RPMI8226 (cell line): ENCODE data around the gene RUNX3.
A peak's percentile ranks its signal among the peaks of the same experiment; 100 is the strongest.

Experiments
- DNase-seq: peaks from one replicate; pipeline ENCODE4 v3.0.0-alpha.2; 2015

RUNX3 gene

DNA sequence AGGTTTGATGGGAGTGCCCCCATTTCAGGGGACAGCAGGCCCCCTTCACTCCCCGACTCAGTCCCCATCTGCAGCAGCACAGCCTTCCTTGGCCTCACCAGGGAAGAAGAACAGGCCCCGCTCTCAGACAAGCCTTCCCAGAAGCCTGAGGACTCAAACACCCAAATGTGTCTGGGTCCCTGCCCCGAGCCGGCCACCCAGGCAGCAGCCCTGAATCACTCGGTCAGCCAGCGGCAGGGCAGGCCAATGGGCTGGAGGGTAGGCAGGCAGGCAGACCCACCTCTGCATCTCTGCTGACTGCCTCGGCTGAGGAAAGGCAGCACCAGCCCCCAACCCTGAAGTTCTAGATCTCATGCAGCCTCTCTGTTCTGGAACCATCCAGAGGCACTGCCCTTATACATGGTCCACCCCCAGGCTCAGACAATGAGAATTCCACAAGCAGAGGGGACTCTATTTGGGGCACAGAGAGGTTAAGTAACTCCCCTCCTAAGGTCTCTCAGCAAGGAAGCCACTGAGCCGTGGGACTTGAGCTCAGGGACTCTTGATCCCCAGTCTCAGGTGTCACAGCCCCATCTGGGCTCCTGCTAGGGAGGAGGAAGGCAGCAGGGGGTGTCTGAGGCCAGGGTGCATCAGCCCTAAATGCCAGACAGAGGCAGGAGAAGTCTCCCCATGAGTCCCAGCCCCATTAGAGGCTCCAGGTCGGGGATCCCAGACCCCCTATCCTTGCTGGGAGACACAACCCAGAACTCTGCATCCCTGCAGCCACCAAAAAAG is 33.2 kb upstream of the RUNX3 start:
- no peak for DNase-seq

DNA sequence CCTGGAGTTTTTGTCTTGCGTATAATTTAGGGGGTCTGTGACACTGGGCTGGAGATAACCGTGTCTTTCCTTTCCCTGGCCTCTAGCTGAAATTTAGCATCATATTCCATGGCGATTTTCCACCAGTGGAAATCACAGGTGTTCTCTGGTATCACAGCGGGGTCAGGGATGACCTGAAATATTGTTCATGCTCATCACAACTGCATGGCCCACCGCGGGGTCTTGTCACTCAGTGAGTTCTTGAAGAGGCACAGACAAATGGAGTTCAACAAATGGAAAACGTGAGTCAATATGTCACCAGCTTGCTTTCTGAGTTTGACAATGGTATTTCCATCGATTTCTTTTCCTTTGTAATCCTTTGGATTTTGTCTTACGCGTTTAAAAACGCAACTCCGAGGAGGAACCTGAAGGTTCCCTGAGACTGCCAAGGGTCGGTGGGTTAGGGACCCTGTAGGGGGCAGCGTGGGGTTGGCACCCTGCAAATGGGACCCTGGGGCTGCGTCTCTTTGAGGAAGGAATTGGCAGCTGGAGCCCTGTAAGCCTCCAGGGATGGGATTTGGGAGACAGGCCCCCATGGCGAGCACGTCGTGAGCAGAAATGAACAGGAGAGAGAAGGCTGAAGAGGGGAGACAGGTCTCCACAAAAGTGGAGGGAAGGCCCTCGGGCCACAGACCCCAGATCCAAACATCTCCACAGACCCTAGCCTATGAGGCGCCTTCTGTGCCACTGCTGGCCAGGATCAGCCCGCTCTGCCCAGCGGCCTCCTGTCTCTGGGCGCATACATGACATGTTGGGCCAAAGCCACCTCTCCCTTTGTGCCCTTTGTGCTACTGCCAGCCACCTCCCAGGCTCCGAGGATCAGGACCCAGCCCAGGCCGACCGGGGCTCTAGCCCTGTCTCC is 32.1 kb upstream of the RUNX3 start:
- no peak for DNase-seq

DNA sequence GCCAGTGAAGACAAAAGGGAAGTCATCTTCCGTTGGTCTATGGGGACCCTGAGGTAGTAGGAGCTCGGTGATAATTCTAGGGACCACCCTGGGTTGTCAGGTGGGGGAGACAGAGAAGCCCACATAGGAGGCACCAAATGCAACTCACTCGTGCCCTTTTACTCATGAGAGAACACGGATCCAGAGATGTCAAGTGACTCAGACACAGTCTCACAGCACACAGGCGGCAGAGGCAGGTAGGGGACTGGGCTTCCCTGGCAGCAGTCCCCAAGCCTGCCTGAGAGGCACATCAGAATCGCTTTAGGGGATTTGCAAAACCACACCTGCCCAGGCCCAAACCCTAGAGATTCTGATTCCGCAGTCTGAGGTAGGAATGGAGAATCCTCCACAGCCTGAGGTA is 31.3 kb upstream of the RUNX3 start:
- no peak for DNase-seq

DNA sequence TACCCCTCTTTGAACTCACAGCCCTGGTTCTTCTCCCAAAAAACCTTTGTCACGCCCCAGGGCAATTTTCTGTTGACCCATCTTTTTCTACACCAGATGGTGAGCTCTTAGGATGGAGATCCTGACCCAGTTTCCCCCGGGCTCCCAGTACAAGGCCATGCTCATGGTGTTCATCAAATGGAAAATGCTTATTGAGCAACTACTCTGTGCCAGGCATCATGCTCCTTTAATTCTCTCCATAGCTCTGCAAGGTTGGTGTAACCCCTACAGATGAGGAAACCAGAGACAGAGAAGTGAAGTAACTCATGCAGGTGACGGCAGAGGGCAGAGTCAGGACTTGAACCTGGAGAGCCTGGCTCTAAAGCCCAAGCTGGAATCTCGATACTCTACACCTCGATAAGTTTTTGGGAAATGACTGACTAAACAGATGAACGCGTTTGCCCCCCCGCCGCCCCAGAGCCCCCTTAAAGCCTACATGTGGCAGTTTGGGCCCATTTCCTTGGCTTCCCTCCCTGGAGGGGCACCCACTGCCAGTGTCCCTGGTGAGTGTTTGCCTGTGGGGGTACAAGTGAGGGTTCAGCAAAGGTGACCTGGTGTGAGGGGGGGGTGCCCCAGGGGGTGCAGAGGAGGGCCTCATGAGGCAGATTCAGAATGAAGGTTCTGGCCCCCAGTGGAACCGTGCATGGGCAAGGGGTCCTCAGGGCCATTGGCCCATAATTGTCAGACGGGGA is 30.2 kb upstream of the RUNX3 start:
- no peak for DNase-seq

DNA sequence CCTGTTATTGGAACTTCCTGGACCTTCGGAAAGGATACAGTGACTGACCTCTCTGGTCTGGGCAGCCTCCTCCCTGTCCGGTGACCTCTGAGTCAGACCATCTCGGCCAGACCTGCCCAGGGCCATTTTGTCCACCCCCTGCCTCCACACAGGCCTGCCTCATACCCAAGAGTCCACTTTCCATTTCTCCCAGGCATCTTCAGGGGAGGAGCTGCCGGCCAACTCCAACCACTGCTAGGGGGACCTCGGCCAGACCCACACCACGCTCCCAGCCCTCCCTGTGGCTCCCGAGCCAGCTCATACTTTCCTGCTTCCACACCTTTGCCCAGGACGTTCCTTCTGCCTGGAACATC is 29.5 kb upstream of the RUNX3 start:
- DNase-seq = no peak

DNA sequence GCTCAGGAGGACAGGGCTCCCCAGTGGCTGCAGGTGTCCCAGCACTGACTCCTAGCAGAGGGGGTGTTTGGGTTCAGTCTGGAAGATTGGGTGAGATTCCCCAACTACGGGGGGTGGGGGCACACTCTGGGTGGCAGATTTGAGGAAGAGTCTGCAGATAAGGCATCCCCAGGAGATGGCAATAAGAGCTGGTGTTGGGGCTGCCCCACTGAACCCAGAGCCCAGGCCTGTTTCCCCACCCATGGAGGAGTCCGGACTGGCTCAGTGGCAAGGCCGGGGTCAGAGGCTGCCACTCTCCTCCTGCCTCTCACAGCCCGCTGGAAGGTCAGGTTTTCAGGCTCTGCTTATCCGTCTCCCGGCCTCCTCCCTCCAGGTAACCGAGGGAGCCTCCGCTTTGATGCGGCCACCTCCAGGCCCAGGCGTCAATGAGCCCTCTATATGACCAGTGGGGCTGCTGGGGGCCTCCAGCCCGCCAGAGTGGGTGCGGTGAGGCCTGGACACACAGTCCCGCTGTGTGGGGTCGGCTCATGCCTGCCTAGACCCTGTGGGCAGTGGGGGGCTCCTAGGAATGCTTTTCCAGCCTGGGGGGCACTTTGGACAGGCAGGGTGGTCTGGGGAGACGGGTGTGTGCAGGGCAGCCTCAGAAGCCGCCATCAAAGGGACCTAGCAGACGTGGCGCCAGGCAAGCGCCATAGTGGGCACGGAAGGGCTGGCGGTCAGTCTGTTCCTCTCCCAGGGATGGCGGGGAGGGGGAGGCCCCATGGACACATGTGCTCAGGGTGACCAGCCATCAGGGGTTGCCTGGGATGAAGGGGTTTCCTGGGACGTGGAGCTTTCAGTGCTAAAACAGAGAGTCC is 28.9 kb upstream of the RUNX3 start:
- DNase-seq = no peak

DNA sequence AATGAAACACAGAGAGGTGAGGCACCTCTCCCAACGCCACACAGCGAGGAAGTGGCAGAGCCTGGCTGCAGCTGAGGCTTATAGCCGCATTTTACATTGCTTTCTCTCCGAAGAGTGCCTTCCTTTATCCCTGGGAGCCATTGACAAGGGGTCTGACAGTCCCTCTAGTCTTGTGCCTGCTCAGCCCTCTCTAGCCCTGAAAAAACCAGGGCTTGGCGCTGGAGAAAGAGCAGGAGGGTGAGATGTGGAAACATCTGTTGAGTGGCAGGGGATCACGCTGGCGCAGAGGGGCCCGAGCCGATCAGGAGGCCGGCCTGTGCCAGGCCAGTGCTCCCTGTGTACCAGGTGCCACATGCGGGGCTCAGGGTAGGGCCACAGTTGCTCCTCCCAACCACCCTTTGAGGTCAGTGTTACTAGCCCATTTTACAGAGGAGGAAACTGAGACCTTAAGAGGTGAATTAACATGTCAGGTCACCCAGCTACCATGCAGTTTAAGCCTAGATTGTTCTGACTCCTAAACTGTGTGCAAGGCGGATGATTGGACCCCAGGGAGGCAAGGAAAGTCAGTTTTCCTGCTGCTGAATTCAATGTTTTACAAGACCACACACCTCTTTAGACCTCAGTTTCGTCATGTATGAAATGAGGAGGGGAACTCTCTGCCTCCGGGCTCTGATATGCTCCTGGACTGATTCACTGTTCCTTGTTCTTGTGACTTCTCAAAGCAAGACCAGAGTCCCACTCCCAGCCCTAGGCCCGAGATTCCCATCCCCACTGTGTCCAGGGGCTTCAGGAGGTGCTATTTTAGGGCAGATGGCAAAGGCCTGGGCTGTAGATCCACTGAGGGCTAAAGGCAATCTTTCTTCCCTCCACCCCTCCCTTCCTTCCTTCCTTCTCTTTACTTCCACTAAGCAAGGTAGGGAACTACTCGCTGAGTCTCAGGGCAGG is 28.0 kb upstream of the RUNX3 start:
- DNase-seq = no peak

DNA sequence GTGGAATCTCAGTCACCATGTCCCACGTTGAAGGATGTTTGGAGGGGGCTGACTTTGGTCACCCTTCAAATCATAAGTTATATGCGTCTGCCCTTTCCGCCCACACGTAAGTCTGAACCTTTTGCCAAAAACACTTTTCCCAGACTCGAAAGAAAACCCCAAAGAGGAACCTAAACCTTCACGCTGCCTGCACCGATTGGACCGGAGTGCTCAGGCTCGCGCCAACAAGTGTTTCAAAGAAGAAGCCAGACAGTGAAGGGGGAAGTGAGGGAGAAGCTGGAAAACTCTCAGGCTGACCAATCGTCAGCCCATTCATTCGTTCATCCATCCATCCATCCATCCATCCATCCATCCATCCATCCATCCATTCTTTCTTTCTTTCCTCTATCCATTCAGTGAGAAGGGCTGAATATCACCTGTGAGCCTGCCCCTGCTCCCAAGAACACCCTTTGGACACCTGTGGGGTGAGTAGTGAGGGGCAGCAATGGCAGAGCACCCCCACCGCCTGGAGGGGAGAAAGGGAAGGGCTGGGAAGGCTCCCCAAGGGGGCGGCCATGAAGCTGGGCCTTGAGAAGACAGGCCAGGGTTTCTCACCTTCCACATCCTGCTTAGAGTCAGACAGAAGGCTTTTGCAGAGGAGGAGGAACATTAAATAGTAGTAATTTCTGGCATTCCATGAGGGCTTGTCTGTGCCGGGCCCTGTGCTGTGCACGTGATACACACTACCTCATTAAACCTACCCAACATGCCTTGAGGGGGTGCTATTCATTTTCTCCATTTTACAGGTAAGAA is 27.1 kb upstream of the RUNX3 start:
- no peak for DNase-seq

DNA sequence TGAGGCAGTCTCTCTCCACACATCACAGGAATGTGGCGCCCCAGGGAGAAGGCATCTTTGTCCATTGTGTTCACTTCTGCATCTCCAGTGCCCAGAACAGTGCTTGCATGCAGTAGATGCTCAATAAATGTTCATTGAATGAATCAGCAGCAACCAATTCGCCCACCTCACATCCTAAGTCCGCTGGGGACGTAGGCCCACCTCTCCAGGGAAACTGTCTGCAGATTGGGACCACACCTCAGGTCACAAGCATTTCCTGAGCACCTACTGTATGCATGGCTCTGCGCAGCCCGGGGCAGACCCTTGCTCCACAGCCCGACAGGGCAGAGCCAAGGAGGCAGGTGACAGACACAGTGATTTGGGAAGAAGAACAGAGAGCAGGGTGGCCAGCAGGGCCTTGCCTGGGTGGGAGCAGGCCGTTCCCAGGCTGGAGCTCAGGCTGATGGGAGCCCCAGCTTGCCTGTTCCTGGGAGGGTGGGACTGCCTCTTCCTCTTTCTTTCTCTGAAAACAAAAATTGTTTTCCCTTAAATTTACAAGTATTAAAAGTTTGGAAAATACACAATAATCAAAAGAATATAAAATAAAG is 25.8 kb upstream of the RUNX3 start:
- no peak for DNase-seq

DNA sequence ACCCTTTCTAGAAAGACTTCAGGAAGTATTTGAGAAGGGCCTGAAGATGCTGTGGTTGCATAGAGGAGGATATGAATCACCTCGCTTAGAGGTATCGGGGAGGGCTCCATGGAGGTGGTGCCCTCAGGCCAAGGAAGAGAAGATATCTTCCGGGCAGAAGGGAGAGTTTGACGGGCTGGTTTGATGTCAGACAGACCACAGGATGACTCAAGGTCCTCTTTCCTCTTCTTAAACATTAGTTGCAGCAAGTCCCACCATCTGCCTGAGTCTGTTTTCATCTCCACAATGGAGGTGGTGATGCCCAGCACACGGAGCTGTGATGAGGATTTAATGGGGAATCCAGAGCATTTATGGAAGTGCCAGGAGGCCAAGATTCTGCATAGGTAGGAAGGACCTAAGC is 25.1 kb upstream of the RUNX3 start:
- DNase-seq = no peak

DNA sequence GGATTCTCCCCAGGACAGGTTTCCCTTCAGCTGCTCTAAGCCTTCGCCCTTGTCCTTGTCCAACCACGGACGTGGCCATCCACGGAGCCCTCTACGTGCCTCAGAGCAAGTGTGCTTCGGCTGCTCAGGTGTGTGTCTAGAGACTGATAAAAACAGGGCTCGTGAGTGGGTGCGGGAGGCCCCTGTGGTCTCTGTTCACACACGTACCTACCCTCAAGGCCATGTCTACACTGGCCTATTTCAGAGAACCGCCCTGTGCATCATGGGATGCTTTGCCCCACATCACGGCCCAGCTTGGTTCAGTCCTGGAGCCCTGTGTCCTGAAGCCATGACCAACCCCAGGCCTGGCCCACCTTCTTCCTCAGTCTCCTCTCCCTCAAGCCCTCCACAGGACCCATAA is 24.6 kb upstream of the RUNX3 start:
- no peak for DNase-seq

DNA sequence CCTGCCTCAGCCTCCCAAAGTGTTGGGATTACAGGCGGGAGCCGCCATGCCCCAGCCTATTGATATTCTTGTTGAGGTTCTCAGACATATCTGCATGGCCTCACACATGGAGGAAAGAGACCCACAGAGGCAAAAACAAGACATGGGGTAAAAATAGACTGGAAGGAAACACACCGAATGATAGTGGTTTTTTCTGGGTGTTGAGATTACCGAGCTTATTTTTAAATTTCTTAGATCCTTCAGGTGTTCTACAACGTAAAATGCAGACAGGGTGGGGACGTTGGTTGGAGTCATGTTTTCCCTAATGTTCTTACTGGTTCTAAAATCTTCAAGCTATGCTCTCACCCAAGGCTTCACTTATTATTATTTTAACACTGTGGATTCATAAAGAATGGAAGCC is 23.9 kb upstream of the RUNX3 start:
- DNase-seq = no peak

DNA sequence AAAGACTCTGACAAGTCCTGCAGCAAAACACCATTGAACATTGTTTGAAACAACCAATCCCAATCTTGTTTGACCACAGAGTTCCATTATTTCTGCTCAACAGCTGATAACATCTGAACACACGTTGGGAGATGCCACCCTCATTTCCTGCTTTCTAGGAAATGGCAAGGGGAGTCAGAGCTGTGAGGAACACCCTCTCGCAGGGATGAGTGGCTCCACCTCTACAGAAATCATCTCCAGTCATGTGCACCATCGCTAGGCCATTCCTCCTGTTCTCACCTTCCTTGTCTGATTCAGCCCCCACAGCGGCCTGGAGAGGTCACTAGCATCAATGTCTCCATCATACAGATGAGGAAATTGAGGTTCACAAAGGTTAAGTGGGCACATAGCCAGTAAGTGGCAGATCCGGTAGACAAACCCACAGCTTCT is 22.4 kb upstream of the RUNX3 start:
- peak; percentile 73 for DNase-seq

DNA sequence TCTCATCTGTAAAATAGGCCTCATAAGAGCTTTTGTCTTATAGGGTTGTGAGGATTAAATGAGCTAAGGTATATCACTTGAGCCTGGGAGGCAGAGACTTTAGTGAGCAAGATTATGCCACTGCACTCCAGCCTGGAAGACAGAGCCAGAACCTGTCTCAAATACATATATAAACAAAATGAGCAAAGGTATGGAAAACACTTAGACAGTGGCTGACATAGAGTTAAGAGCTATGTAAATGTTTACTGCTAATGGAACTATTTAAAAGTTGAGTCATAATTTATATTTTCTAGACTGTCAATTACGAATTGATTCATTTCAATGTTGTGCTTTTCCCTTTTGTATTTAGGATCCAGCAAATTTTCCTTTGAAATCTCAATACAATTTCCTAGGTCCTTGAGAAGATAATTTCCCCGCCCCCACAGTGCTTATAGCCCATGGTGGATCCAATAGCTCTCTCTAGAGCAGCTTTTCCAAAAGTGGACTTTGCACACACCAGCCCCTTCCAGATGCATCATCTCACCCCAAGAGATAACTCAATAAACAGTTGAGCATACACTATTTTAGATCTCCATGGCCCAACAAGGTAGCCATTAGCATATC is 21.8 kb upstream of the RUNX3 start:
- DNase-seq = no peak

DNA sequence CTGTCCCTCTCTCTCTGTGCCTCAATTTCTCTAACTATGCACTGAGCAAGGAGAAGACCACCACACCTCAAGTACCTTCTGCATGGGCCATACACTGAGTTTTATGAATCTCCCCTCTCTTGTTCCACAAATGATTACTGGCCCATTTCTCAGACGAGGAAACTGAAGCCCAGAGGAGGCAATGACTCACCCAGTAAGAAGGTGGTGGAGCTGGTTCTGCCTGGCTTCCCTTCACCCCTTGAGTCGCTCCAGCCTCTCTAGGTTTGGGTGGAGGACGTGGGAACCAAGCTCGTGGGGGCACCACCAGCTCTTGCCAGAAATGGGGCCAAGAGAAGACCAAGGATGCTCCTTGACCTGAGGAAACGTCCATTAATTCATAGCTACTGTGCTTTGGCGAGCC is 21.3 kb upstream of the RUNX3 start:
- no peak for DNase-seq

DNA sequence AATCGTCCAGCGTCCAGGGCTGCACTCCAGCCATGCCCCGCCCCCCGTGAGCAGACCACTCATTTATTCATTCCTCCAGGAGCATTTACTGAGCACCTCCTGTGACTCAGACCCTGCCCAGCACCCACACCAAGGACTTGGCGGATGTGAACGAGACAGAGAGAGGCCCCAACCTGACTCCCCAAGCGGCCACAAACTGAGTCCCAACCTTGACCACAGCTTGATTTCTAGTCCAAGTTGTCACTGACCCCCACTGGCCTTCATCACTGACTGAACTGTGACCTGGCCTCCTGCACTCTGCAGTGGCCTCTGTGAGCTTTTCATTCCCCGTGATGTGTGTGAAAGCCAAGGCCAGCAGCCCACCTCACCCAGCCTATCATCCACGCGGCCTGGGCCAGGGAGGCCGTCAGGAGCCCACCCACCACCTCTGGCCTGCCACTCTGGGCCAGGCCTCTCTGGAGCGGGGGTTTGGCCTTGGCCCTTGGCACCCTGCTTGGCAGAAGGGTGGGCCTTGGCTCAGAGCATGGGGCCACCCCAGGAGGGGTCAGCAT is 19.3 kb upstream of the RUNX3 start:
- DNase-seq = no peak

DNA sequence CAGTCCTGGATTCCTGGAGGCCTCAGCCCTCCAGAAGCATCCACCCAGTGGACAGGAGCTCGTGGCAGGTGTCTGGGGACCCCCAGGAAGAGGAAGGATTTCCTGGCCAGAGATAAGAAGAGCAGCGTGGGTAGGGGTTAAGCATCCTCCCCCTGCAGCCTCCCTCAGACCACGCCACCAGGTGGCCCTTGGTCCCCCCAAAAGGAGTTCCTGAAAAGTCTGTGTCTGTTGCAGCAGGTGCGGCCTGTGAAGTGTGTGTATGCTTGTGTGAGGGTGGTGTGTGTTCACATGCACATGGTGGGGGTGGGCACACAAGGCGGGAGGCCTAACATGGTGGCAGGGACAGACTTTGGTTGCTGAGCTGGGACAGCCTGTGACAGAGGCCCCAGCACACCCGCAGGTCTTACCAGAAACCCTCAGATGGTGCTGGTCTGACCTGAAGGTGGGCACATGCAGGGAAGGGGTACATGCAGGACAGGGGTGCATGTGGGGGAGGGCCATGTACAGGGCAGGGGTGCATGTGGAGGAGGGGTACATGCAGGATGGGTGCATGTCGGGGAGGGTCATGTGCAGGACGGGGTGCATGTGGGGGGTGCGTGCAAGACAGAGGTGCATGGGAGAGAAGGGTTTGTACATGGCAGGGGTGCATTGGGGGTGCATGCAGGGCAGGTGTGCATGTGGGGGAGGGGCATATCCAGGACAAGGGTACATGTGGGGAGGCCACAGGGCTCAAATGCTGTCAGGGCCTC is 18.2 kb upstream of the RUNX3 start:
- DNase-seq = no peak

DNA sequence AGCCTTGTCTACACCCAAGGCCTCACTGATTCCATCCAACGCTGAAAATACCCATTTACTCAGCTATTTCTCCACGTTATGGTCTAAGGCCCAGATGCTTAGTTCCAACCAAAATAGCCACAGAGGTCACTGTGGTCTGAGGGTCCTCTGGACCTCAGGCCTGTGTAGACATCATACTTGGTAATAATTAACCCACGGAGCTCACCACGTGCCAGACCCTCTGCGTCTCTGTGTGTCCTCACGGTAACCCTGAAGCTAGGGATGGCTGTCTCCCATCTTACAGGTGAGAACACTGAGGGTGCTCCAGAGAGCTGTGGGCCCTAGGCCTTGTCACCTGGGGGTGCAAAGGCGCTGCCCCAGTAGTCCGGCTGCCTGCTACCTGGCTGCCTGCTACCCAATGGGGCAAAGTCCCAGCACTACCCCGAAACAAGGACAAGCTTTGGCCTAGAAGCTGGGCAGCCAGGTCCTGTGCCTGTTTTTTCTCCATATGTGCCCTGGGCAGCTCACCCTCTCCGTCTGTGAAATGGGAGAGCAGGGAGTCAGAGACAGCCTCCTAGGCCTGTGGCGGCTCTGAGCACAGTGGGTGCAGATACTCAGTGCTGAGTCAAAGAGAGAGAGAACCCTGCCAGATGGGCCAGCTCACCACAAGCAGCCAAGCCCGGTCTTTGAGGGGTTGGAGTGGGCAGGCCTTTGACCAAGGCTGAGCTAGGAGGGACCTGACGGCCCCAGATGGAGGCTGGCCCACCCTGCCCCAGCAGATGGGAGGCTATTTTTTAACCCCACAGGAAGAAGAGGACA is 17.0 kb upstream of the RUNX3 start:
- DNase-seq = no peak
